ENCODE data around the gene CHRNA4. TPM values are rescaled to one million over a fixed set of nuclear protein-coding genes. Genes with fewer than 3 reads are reported as not detected.

Gene CHRNA4
- total and polyA plus RNA-seq, 9 donors: 0.06 to 2.9 (median 0.43) TPM; not detected in 2

GRCh38 chr20:63402181-63402859 is 41.2 kb upstream of the CHRNA4 start:
- Histone ChIP-seq H3K9me3 (no peaks in the 10 kb centered on the region), H3K36me3 (no peaks in the 10 kb centered on the region), H3K4me1 (ENCODE audit: insufficient read depth) (no peaks in the 10 kb centered on the region), H3K27me3 (no peaks in the 10 kb centered on the region), H3K27ac (no peak overlapping the region), H3K4me3 (no peak overlapping the region)
- TF ChIP-seq POLR2A (IDR thresholded peaks at IDR 0.05) (no peak), EP300 (IDR thresholded peaks at IDR 0.05) (no peak)
- TF ChIP-seq, protein P1, sequence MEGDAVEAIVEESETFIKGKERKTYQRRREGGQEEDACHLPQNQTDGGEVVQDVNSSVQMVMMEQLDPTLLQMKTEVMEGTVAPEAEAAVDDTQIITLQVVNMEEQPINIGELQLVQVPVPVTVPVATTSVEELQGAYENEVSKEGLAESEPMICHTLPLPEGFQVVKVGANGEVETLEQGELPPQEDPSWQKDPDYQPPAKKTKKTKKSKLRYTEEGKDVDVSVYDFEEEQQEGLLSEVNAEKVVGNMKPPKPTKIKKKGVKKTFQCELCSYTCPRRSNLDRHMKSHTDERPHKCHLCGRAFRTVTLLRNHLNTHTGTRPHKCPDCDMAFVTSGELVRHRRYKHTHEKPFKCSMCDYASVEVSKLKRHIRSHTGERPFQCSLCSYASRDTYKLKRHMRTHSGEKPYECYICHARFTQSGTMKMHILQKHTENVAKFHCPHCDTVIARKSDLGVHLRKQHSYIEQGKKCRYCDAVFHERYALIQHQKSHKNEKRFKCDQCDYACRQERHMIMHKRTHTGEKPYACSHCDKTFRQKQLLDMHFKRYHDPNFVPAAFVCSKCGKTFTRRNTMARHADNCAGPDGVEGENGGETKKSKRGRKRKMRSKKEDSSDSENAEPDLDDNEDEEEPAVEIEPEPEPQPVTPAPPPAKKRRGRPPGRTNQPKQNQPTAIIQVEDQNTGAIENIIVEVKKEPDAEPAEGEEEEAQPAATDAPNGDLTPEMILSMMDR (IDR thresholded peaks at IDR 0.05): no peak
- intact Hi-C loops (cut with DNase I): no loop called here
- WGBS, 3 donors: 51 to 57% (median 52%) methylated on average over 23 to 24 of the region's 24 CpGs
- no peak for DNase-seq

DNA sequence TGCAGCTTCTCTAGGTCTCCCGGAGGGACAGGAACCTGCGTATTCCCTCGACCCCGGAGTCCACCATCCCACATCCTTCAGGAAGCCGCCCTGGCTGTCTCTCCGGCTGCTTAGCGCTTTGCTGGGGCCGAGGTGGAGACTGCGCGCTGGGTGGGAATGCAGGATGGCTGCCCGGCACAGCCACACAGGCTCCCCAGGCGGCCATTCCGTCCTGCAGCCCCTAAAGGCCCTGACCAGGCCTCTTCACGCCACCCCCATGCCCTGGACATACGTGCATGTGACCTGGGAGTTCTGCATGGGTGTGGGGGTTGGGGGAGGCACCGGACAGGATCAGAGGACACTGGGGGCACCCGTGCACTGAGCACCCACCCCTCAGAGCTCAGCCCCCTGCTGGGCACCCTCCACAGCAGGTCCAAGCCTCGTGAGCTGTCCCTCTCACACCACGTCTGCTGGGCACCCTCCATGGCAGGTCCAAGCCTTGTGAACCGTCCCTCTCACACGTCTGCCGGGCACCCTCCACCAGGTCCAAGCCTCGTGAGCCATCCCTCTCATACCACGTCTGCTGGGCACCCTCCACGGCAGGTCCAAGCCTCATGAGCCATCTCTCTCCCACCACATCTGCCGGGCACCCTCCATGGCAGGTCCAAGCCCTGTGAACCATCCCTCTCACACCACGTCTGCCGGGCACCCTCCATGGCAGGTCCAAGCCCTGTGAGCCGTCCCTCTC is 40.4 kb upstream of the CHRNA4 start:
- DNase-seq: no peak
- no peaks in the 10 kb centered on the region for H3K36me3 ChIP-seq
- no peaks in the 10 kb centered on the region for H3K4me1 ChIP-seq (ENCODE audit: insufficient read depth)
- TF ChIP-seq, protein P1 (IDR thresholded peaks at IDR 0.05): no peak
- TF ChIP-seq EP300 (IDR thresholded peaks at IDR 0.05) (no peak), POLR2A (IDR thresholded peaks at IDR 0.05) (no peak)
- intact Hi-C loops (cut with DNase I): no loop called here
- H3K9me3 ChIP-seq: no peaks in the 10 kb centered on the region
- no peak overlapping the region for H3K27ac ChIP-seq
- no peaks in the 10 kb centered on the region for H3K27me3 ChIP-seq
- no peak overlapping the region for H3K4me3 ChIP-seq
- WGBS, 3 donors: 57 to 70% (median 66%) methylated on average over 26 to 29 of the region's 29 CpGs

DNA sequence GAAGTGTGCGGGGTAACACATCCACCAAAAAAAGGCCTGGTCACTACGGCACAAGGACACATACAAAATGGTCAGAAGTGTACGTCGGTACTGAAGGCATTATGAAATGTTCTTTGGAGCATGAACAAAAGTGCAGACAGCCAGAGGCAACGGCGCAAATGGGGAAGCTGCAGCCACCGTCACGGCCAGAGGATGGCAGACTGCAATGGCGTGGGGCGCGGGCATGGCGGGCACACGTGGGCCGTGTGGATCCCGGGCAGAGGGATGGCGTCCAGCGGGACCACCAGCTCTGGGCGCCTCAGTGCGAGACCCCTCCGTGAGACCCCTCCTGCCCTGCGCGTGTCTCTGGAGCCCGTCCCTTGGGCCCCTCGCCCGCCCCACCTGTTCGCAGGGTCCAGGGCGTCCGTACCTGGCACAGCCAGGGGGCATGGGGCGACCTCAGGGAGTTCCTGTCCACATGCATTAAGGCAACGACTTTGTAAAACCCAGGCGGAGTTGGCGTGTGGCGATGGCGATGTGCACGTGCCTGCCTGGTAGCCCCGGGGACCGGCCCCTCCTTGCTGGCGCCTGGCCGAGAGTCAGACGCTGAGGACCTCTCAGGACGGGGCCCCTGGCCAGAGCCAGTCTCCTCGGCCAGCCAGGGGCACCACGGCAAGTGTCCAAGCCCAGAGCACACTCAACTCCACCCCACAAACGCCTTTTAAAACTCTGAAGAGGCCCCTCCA is 39.5 kb upstream of the CHRNA4 start:
- Histone ChIP-seq H3K27me3 (no peaks in the 10 kb centered on the region), H3K9me3 (no peaks in the 10 kb centered on the region), H3K4me1 (ENCODE audit: insufficient read depth) (no peaks in the 10 kb centered on the region), H3K4me3 (no peak overlapping the region), H3K27ac (no peak overlapping the region), H3K36me3 (no peaks in the 10 kb centered on the region)
- 75 to 83% (median 78%) methylated on average over 44 of the region's 44 CpGs for WGBS, 3 donors
- TF ChIP-seq, protein P1 (IDR thresholded peaks at IDR 0.05): no peak
- TF ChIP-seq EP300 (IDR thresholded peaks at IDR 0.05): no peak
- no peak for TF ChIP-seq POLR2A (IDR thresholded peaks at IDR 0.05)
- DNase-seq: no peak
- intact Hi-C loops (cut with DNase I): no loop called here

DNA sequence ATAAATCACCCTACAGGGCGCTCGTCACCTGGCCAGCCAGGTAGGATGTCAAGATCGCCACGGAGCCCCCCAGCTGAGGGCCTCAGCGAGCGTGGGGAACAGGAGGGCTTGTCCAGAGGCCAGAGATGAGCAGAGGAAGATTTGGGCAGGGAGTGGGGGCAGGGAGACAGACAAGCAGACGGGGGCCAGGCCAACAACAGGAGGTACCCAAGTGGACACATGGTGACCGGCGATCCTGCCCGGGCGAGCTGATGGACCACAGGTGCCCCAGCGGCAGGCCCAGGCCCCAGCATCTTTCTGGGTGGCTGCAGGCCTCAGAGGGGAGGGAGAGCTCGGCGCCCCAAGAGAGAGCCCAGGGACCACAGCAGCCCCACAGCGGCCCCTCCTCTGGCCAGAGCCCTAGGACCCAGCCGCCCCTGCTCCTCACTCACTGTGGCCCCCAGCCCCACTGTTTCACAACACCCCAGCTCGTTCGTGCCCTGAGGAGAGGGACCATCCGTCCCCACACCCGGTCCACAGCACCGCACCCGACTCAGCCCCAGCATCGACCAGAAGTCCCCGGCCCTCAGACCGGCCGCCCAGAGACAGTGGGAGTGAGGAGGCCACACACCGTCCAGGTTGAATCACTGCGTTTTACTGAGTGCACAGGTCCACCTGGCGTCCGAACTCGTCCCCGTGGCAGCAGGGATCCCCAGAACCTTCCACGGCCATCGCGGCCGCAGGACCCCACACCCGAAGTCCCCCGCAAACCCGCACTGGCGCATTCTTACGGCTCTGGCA is 38.6 kb upstream of the CHRNA4 start:
- Histone ChIP-seq H3K36me3 (no peaks in the 10 kb centered on the region), H3K27ac (no peak overlapping the region), H3K9me3 (no peaks in the 10 kb centered on the region), H3K4me3 (no peak overlapping the region), H3K27me3 (no peaks in the 10 kb centered on the region), H3K4me1 (ENCODE audit: insufficient read depth) (no peaks in the 10 kb centered on the region)
- intact Hi-C loops (cut with DNase I): no loop called here
- no peak for DNase-seq
- WGBS, 3 donors: 84 to 89% (median 87%) methylated on average over 41 of the region's 41 CpGs
- TF ChIP-seq POLR2A (IDR thresholded peaks at IDR 0.05) (no peak), EP300 (IDR thresholded peaks at IDR 0.05) (no peak)
- TF ChIP-seq, protein P1 (IDR thresholded peaks at IDR 0.05): no peak
